GM18873 (cell line): ENCODE data around the gene HIVEP3.

ENCODE experiments used
- ATAC-seq: cut with Tn5 transposase; IDR thresholded peaks from one replicate; pipeline ENCODE4 v1.9.1; 2021; ENCODE audit warnings: mild to moderate bottlenecking, moderate library complexity, moderate number of reproducible peaks; ENCODE audit not compliant: unreplicated experiment, low FRiP score

HIVEP3 gene

GRCh38 chr1:41768583-41768982 is 150.1 kb downstream of the HIVEP3 start:
- no peak for ATAC-seq

- ATAC-seq: no peak
These were observed 150.9 kb downstream of the HIVEP3 start for GRCh38 chr1:41767534-41768525.

- no peak for ATAC-seq
These were observed 152.2 kb downstream of the HIVEP3 start for GRCh38 chr1:41766546-41766945.

- ATAC-seq: no peak
These were observed 152.7 kb downstream of the HIVEP3 start for GRCh38 chr1:41766041-41766440.

- no peak for ATAC-seq
These were observed 153.6 kb downstream of the HIVEP3 start for GRCh38 chr1:41765152-41765551.

- no peak for ATAC-seq
These were observed 154.1 kb downstream of the HIVEP3 start for GRCh38 chr1:41764656-41765055.

GRCh38 chr1:41762777-41763176 is 155.9 kb downstream of the HIVEP3 start:
- no peak for ATAC-seq

- ATAC-seq: no peak
These were observed 156.5 kb downstream of the HIVEP3 start for GRCh38 chr1:41762251-41762650.

GRCh38 chr1:41758904-41759548 is 159.7 kb downstream of the HIVEP3 start:
- ATAC-seq: no peak

GRCh38 chr1:41758500-41758899 is 160.2 kb downstream of the HIVEP3 start:
- ATAC-seq: no peak

- ATAC-seq: no peak
These were observed 164.2 kb downstream of the HIVEP3 start for GRCh38 chr1:41754540-41754939.

GRCh38 chr1:41752514-41753170 is 166.1 kb downstream of the HIVEP3 start:
- ATAC-seq: no peak

- peak; percentile 37 for ATAC-seq
These were observed 166.8 kb downstream of the HIVEP3 start for GRCh38 chr1:41751804-41752513.

GRCh38 chr1:41749991-41750745 is 168.6 kb downstream of the HIVEP3 start:
- ATAC-seq: no peak

- ATAC-seq: no peak
These were observed 173.7 kb downstream of the HIVEP3 start for GRCh38 chr1:41745022-41745421.

GRCh38 chr1:41743366-41743765 is 175.4 kb downstream of the HIVEP3 start:
- no peak for ATAC-seq

GRCh38 chr1:41742219-41742618 is 176.5 kb downstream of the HIVEP3 start:
- no peak for ATAC-seq

GRCh38 chr1:41741244-41741643 is 177.5 kb downstream of the HIVEP3 start:
- no peak for ATAC-seq

GRCh38 chr1:41740630-41741239 is 178.0 kb downstream of the HIVEP3 start:
- ATAC-seq: no peak
